ENCODE data around the gene GATD1.

Gene GATD1

DNA sequence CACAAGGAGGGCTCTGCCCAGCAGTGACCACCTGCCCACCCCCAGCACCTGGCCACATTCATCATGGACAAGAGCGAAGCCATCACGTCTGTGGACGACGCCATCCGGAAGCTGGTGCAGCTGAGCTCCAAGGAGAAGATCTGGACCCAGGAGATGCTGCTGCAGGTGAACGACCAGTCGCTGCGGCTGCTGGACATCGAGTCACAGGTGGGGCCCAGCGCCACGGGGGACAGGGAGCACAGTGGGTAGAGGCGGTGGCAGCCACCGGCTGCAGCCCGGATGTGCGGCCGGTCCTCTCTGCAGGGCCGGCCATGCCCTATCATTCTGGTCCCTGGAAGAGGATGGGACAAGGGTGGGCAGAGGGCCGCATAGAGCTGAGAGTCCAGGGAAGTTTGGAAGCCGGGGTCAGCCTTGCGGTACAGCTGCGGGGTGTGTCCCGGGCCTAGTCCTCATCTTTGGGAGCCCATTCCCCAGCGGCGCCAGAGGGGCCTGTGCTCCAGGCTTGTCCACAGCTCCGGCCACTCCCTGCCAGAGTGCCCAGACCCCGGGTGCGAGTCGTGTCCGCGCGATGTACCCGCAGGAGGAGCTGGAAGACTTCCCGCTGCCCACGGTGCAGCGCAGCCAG, 57.2 kb downstream of the GATD1 start:
- no peak overlapping the region for H3K4me3 ChIP-seq (replicated peaks; ENCODE audit: low read depth, low read length)
- TF ChIP-seq, protein P1, sequence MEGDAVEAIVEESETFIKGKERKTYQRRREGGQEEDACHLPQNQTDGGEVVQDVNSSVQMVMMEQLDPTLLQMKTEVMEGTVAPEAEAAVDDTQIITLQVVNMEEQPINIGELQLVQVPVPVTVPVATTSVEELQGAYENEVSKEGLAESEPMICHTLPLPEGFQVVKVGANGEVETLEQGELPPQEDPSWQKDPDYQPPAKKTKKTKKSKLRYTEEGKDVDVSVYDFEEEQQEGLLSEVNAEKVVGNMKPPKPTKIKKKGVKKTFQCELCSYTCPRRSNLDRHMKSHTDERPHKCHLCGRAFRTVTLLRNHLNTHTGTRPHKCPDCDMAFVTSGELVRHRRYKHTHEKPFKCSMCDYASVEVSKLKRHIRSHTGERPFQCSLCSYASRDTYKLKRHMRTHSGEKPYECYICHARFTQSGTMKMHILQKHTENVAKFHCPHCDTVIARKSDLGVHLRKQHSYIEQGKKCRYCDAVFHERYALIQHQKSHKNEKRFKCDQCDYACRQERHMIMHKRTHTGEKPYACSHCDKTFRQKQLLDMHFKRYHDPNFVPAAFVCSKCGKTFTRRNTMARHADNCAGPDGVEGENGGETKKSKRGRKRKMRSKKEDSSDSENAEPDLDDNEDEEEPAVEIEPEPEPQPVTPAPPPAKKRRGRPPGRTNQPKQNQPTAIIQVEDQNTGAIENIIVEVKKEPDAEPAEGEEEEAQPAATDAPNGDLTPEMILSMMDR (IDR thresholded peaks at IDR 0.05; ENCODE audit: low read depth, low read length, missing control alignments): no peak

DNA sequence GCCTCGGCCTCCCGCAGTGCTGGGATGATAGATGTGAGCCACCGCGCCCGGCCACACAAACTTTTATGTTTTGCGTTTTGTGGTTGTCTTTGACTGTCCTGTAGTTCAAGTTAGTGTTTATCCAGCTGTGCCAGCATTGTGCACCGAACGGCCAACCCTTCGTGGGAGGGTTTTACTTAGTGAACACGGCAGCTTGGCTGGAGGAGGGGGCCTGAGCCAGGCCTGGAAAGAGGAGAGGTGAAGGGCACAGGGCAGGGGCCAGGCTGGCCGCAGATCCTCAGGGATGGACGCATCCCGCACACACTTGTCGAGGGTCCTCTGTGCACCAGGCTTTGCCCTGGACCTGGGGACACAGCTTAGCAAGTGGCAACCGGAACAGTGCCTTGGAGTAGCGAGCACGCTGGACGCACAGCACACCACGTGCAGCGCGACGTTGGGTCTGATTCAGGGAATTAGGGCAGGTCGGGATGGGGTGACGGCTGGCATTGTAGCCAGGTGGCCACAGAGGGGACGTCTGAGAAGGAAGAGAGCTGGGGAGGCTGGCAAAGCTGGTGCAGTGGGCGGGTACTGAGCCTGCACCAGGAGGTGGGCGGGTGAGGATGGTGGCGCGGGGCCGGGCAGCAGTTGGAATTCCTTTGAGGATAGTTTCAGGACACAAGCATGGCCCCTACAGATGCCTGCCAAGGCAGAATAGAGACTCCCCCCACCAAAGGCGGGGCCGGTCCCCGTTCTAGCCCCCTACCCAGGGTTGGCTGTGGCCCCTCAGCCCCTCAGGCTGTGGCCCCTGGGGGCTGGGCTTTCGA, 57.9 kb downstream of the GATD1 start:
- H3K4me3 ChIP-seq (replicated peaks; ENCODE audit: low read depth, low read length): no peak overlapping the region
- TF ChIP-seq, protein P1 (IDR thresholded peaks at IDR 0.05; ENCODE audit: low read depth, low read length, missing control alignments): no peak
- DNase-seq (ENCODE audit: extremely low read depth, low read depth): no peak

More for the DNA sequence above, 57.2 kb downstream of the GATD1 start:
- DNase-seq (ENCODE audit: extremely low read depth, low read depth): no peak
